Stimulated activated CD4-positive, alpha-beta T cell treated with anti-CD3 and anti-CD28 coated beads, Interleukin-12 subunit alpha, Interleukin-12 subunit beta, amount 100 ng/mL, for 48 hours (primary cell): ENCODE measurements around the gene PRDM16.
"Not testable (repeated sequence)": the region's sequence is repeated elsewhere in the genome, so short reads cannot be mapped to it uniquely, and the experiment has no call there.

ENCODE experiments used
- DNase-seq, 3 donors: peaks; one replicate each; pipeline ENCODE4 v3.0.0-alpha.2; 2020; ENCODE audit warnings: low read depth in 2 of 3, low spot score in 1 of 3

PRDM16 gene

GRCh38 chr1:3271866-3272265 lies 202.9 kb downstream of the PRDM16 start:
- no peak for DNase-seq

GRCh38 chr1:3272321-3273045 lies 203.5 kb downstream of the PRDM16 start:
- no peak for DNase-seq

GRCh38 chr1:3273447-3273846 lies 204.4 kb downstream of the PRDM16 start:
- DNase-seq: no peak

- no peak for DNase-seq
Observed at GRCh38 chr1:3274972-3275371, 206.0 kb downstream of the PRDM16 start.

- no peak for DNase-seq
Observed at GRCh38 chr1:3275471-3276340, 206.7 kb downstream of the PRDM16 start.

- DNase-seq: no peak
Observed at GRCh38 chr1:3276341-3276800, 207.4 kb downstream of the PRDM16 start.

- no peak for DNase-seq
Observed at GRCh38 chr1:3277011-3277471, 208.0 kb downstream of the PRDM16 start.

- DNase-seq: no peak
Observed at GRCh38 chr1:3277623-3278022, 208.6 kb downstream of the PRDM16 start.

- no peak for DNase-seq
Observed at GRCh38 chr1:3278416-3279181, 209.6 kb downstream of the PRDM16 start.

- no peak for DNase-seq
Observed at GRCh38 chr1:3279182-3279470, 210.1 kb downstream of the PRDM16 start.

- no peak for DNase-seq
Observed at GRCh38 chr1:3281735-3282134, 212.7 kb downstream of the PRDM16 start.

GRCh38 chr1:3282186-3282585 lies 213.2 kb downstream of the PRDM16 start:
- no peak for DNase-seq

GRCh38 chr1:3282656-3283430 lies 213.8 kb downstream of the PRDM16 start:
- DNase-seq: no peak

GRCh38 chr1:3283849-3284248 lies 214.8 kb downstream of the PRDM16 start:
- DNase-seq: no peak

GRCh38 chr1:3284691-3285090 lies 215.7 kb downstream of the PRDM16 start:
- DNase-seq: no peak

GRCh38 chr1:3285106-3285740 lies 216.2 kb downstream of the PRDM16 start:
- DNase-seq: no peak

- DNase-seq: not testable (repeated sequence)
Observed at GRCh38 chr1:3287095-3287494, 218.1 kb downstream of the PRDM16 start.

GRCh38 chr1:3287656-3288160 lies 218.7 kb downstream of the PRDM16 start:
- DNase-seq: no peak

GRCh38 chr1:3289502-3289901 lies 220.5 kb downstream of the PRDM16 start:
- no peak for DNase-seq

GRCh38 chr1:3290438-3290837 lies 221.4 kb downstream of the PRDM16 start:
- no peak for DNase-seq
